ENCODE measurements around the gene CD93. TPM values are rescaled to one million over a fixed set of nuclear protein-coding genes. Genes with fewer than 3 reads are reported as not detected.

The CD93 gene
- polyA plus RNA-seq, 2 of the 4 experiments (the other 2 are of a cell fraction) = not detected

DNA sequence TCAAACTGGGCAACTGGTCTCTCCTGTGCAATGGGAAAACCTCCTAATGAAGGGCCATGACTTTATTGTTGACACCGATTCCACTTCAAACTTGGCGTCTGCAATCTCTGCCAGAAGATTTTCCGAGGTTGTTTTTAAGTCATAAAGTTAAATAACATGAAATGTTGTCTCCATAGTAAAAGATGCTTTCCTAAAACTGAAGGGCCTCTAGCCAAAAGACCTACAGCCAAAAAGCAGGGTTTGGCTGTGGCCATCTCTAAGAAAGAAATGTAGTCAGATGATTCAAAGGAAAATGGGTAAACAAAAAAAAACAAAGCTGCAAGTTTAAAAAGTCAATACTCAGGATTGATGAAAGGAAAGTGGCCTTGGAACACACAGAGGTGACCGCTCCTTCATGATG, 14.1 kb downstream of the CD93 start:
- ChIA-PET CTCF (interaction anchor here (1.5 kb wide), 1 partner anchor 21 kb away, joined by 5 read pairs; no protein-coding TSS in a partner anchor), POLR2A (no interaction called here)
- TF ChIP-seq JUN (IDR thresholded peaks at IDR 0.05) (no peak), CBX2 (IDR thresholded peaks at IDR 0.05; ENCODE audit: borderline replicate concordance, low read depth) (no peak), POLR2AphosphoS2 (conservative IDR thresholded peaks at IDR 0.05; ENCODE audit: low read length) (no peak), GATA3 (IDR thresholded peaks at IDR 0.05; ENCODE audit: borderline replicate concordance) (no peak)
- DNase-seq (ENCODE audit: low read depth in 1 of 2, low spot score in 1 of 2) (no peak), ATAC-seq (no peak), FAIRE-seq (no peak)
- no peaks in the 10 kb centered on the region for H3K9me3 ChIP-seq
- H3K27ac ChIP-seq = no peak overlapping the region
- no peaks in the 10 kb centered on the region for H3K4me1 ChIP-seq
- H3K4me2 ChIP-seq = no peak overlapping the region
- no peak overlapping the region for H3K4me3 ChIP-seq
- 77% methylated on average over 4 of the region's 4 CpGs for WGBS (ENCODE audit: missing lambda C conversion rate)

DNA sequence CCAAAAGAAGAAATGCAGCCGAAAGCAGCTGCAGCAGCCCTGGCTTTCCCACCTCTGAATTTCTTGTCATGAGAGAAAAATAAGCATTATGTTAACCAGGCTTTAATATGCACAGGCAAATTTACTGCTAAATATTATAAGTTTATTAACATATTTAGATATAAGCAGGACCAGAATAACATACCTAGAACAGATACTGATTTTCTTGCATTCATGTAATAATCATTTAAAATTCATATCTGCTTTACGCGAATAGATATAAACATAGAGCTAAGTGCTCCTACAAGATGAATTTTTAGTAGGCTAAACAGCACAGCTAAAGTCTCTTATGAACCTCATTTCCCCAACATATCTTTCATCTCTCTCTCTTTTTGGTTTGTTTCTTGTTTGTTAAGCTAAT, 14.7 kb downstream of the CD93 start:
- TF ChIP-seq FOSL2 (IDR thresholded peaks at IDR 0.05) (no peak), FOSL2 (CRISPR knock-in tag; IDR thresholded peaks at IDR 0.05) (no peak), SMC3 (IDR thresholded peaks at IDR 0.05) (no peak), RAD21 (conservative IDR thresholded peaks at IDR 0.05 in 1 of 2, IDR thresholded peaks at IDR 0.05 in 1 of 2) (no peak), ELK1 (IDR thresholded peaks at IDR 0.05; ENCODE audit: low read depth, low read length) (no peak), FOSB (CRISPR knock-in tag; IDR thresholded peaks at IDR 0.05) (no peak), ZFP36 (IDR thresholded peaks at IDR 0.05; ENCODE audit: borderline replicate concordance, partially characterized antibody) (no peak), MYC (IDR thresholded peaks at IDR 0.05; ENCODE audit: borderline replicate concordance, low read length) (no peak), JUNB (IDR thresholded peaks at IDR 0.05) (no peak), CBX8 (IDR thresholded peaks at IDR 0.05) (no peak), RFX5 (IDR thresholded peaks at IDR 0.05) (no peak), POLR2A (IDR thresholded peaks at IDR 0.05; ENCODE audit: low read length) (no peak), ESRRA (IDR thresholded peaks at IDR 0.05; ENCODE audit: borderline replicate concordance, low read length) (no peak), HOXB5 (CRISPR knock-in tag; IDR thresholded peaks at IDR 0.05) (no peak), ZSCAN20 (CRISPR knock-in tag; IDR thresholded peaks at IDR 0.05) (no peak), PBX3 (IDR thresholded peaks at IDR 0.05) (no peak), EHF (CRISPR knock-in tag; IDR thresholded peaks at IDR 0.05) (no peak), TP53 (CRISPR knock-in tag; IDR thresholded peaks at IDR 0.05) (no peak), GATA3 (IDR thresholded peaks at IDR 0.05; ENCODE audit: borderline replicate concordance) (no peak), KDM1A (IDR thresholded peaks at IDR 0.05; ENCODE audit: low read depth) (no peak)
- DNase-seq (ENCODE audit: low read depth in 1 of 2, low spot score in 1 of 2) = no peak
- Histone ChIP-seq H3K4me2 (no peak overlapping the region), H3K4me1 (no peaks in the 10 kb centered on the region), H3K4me3 (no peak overlapping the region), H3K9me3 (no peaks in the 10 kb centered on the region), H3K27ac (no peak overlapping the region)
- ChIA-PET CTCF (interaction anchor here (1.5 kb wide), 1 partner anchor 21 kb away, joined by 5 read pairs; no protein-coding TSS in a partner anchor), POLR2A (no interaction called here)
- WGBS (ENCODE audit: missing lambda C conversion rate) = 62% methylated on average over 3 of the region's 3 CpGs
- ATAC-seq = no peak
- FAIRE-seq = peak; percentile 59

DNA sequence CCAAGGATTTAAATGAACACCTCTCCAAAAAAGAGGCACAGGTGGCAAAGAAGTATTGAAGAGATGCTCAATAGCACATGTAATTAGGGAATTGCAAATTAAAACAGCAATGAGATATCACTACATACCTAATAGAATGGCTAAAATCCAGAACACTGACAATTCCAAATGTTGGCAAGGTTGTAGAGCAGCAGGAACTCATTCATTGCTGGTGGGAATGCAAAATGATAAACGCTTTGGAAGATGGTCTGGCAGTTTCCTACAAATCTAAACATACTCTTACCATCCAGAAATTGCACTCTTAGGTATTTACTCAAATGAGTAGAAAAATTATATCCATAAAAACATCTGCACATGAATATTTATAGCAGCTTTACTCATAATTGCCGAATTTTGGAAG, 17.0 kb downstream of the CD93 start:
- ATAC-seq (no peak), DNase-seq (ENCODE audit: low read depth in 1 of 2, low spot score in 1 of 2) (no peak), FAIRE-seq (no peak)
- H3K4me1 ChIP-seq = no peaks in the 10 kb centered on the region
- 23% methylated on average over 2 of the region's 2 CpGs for WGBS (ENCODE audit: missing lambda C conversion rate)
- POLR2A ChIA-PET = no interaction called here
- TF ChIP-seq JUN (IDR thresholded peaks at IDR 0.05) = no peak
- TF ChIP-seq MYC (IDR thresholded peaks at IDR 0.05; ENCODE audit: borderline replicate concordance, low read length) = no peak
- no peak for TF ChIP-seq HDAC2 (IDR thresholded peaks at IDR 0.05)
- no peak for TF ChIP-seq MAFK (IDR thresholded peaks at IDR 0.05; ENCODE audit: partially characterized antibody)
- no peak for TF ChIP-seq EHF (CRISPR knock-in tag; IDR thresholded peaks at IDR 0.05)
- TF ChIP-seq FOSL2 (IDR thresholded peaks at IDR 0.05) = no peak
- TF ChIP-seq FOSL2 (CRISPR knock-in tag; IDR thresholded peaks at IDR 0.05) = no peak
- no peak overlapping the region for H3K4me3 ChIP-seq
- CTCF ChIA-PET = interaction anchor here (1.2 to 11.3 kb wide), 3 partner anchors 10 to 377 kb away, joined by 3 to 125 read pairs (median 5); partner anchors contain the start of gene THBD
- H3K4me2 ChIP-seq = no peak overlapping the region
- H3K9me3 ChIP-seq = no peaks in the 10 kb centered on the region
- no peak overlapping the region for H3K27ac ChIP-seq
